Stimulated activated CD8-positive, alpha-beta memory T cell treated with anti-CD3 and anti-CD28 coated beads, Interleukin-7, amount 100 ng/mL, for 48 hours (primary cell): ENCODE data around the gene PEPD.
A peak's percentile ranks its signal among the peaks of the same experiment; 100 is the strongest.

Source experiments
- DNase-seq, 2 donors: peaks; one replicate each; pipeline ENCODE4 v3.0.0-alpha.2; 2020; ENCODE audit warnings: low read depth in 1 of 2; ENCODE audit errors: extremely low read depth in 1 of 2

Gene PEPD

DNA sequence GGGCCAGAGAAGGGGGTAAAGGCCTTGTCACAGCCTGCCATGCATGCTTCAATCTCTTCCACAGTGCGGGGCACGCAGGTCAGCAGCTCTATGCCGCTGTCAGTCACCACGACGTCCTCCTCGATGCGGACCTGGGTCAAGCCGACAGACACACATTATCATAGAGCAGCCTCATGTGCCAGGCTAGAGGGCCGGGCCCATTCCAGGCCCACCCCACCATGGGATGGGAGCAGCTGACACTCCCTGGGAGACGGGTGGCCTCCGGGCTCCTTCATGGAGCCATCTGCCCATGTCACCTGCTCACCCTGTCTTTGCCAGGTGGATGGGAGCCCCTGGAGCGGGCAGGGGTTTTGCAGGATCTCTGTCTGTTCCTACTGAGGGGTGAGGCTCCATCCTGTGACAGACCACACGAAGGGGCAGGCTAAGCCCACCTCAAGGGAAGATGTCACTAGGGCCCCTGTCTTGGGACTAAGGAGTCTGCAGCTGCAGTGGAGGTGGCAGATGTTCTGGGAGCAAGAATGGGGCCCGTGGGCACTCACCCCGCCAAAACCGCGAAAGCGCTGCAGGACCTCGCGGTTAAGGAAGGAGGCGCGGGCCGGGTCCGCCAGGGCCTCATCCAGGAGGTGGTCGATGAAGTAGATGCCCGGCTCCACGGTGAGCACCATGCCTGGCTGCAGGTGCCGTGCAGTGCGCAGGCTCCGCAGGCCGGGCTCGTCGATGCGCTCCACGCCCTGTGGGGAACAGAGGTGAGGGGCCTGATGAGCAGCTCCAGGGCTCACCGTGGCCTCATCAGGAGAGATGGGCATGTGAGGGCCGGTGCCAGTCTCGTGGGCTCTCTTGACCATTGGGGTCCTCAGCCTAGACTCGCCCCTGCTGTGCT, 134.0 kb downstream of the PEPD start:
- DNase-seq: no peak

DNA sequence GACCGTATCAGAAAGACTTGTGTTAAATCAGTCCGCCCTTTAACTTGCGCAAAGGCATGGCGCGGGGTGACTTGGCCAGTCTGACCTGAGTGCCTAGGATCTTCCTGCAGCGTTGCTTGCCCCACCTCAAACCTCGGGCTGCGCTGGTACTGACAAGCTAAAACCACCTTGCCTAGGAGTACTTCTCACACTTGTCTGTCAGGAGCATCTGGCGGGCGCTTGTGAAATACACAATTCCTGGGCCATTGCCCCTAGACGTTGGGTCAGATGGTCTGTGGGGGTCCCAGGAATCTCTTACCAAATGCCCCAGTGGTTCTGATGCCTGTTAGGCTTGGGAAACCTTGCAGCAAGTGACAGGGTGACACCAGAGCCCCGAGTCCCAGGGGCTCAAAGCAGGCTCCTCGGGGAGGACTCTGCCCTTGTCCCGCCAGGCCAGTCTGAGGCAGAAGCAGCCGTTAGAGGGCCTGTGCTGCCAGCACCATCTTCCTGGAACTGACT, 135.2 kb downstream of the PEPD start:
- DNase-seq: no peak

DNA sequence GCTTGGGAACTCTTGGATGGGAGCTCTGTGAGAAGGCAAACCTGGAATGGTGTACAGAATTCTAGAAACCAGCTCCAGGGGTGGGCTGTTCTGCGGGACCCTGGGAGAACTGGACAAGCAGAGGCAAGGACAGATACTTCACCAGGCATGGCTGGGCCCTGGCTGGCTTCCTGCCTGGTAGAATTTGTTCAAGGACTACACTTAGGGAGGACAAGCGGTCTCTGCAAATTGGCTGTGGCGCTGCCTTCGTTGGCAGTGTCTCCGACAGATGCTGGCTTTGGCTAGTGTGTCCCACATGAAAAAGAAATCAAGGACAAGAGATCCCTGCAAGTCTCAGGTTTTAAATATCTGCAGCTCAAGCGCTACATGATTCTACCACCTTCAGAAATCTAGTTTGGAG, 135.6 kb downstream of the PEPD start:
- no peak for DNase-seq

DNA sequence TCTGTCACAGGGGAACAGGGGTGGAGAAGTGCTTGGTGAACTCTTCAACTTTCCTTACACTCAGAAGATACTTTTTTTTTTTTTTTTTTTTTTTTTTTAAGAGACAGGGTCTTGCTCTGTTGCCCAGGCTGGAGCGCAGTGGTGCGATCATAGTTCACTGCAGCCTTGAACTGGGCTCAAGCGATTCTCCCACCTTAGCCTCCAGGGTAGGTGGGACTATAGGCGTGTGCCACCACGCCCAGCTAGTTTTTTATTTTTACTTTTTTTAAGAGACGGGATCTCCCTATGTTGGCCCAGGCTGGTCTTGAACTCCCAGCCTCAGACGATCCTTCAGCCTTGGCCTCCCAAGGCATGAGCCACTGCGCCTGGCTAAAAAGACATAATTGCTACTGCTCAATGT, 136.6 kb downstream of the PEPD start:
- DNase-seq: no peak

DNA sequence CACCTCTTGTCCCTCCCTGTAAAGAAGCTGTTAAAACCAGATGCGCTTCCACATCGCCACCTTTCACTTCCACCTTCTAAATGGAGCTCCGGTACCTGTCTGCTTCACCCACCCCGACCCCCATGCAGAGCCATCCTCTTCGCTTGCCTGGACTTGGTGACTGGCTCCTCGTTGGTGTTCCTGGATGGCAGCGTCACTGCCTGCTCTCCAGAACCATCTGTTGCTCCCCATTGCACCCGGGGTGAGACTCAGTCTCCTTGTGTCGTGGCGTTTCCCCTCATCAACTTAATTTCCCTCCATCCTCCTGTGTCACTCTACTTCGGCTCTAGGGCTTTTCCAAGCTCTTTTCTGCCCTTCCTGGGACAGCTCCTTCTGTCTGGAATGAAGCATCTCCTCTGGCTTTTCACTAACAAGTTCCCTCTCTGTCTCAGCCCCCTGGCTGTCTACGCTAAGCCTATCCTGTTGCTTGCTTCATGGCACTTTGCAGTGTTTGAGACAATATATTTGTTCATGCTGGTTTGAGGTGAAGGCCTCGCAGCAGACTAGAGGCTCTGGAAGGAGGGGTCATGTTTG, 137.8 kb downstream of the PEPD start:
- DNase-seq: no peak

DNA sequence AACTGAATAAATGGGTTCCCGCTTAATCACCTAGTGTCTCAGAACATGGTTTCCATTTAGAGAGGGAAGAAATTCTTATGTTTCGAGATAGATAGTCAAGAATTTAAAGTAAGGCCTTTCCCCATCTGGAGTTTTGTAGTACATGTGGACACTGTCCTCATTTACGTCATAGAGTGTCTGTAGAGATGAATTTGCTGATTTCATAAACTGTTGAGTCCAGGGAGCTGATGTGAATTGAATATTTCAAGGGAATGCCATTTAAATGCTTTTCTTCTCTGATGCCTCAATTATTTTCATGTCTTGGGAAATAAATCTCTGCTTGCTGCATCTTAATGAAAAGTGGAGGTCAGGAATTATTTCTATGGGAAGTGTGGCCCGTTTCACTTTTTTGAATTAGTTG, 138.6 kb downstream of the PEPD start:
- DNase-seq: no peak

DNA sequence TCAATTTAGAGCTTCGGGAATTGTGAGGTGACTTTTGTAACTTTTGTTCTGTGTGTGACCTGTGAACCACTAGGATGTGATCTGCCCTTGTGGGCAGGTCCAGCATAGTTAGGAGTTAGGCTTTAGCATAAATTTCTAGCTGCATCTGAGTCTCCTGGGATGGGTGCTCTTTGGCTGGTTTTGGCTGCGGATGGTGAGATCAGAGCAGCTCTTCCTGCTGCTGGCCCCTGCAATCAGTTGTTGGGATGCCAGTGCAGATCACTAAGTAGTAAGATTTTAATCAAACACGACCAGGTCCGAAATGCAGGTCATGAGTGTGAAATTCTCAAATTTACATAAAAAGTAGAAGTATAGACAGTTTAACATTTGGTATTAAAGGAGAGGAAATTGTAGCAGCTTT, 139.6 kb downstream of the PEPD start:
- DNase-seq: no peak

DNA sequence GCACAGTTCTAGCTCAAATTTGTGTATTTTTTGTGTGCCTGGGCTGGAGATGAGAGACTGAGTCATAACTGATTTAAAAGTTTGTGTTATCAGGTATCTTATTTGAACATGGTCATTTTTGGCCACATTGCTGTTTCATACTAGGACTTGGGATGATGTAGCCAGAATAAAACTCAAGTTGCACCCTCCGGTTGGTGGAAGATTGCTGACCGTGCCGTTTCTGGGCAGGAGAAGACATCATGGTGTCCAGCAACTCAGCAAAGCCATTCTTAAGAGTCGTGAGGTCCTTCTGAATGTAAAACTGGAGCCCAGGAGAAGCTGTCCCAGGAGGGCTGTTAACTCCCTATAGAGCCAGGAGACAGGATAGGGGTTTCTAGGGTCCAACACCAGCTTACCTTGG, 140.5 kb downstream of the PEPD start:
- DNase-seq: no peak

DNA sequence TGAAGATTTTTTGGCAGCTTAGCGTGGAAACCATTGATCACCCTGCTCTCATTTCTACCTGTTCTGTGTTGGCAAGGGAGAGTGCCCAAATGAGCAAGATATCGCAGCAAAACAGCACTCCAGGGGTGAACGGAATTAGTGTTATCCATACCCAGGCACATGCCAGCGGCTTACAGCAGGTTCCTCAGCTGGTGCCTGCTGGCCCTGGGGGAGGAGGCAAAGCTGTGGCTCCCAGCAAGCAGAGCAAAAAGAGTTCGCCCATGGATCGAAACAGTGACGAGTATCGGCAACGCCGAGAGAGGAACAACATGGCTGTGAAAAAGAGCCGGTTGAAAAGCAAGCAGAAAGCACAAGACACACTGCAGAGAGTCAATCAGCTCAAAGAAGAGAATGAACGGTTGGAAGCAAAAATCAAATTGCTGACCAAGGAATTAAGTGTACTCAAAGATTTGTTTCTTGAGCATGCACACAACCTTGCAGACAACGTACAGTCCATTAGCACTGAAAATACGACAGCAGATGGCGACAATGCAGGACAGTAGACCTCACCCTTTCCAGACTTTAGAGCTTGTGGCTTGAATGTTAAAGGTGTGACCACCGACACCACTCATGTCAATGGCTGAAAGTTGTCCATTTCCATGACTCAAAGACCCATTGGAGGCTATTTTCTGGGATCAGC, 142.3 kb downstream of the PEPD start:
- DNase-seq: no peak

DNA sequence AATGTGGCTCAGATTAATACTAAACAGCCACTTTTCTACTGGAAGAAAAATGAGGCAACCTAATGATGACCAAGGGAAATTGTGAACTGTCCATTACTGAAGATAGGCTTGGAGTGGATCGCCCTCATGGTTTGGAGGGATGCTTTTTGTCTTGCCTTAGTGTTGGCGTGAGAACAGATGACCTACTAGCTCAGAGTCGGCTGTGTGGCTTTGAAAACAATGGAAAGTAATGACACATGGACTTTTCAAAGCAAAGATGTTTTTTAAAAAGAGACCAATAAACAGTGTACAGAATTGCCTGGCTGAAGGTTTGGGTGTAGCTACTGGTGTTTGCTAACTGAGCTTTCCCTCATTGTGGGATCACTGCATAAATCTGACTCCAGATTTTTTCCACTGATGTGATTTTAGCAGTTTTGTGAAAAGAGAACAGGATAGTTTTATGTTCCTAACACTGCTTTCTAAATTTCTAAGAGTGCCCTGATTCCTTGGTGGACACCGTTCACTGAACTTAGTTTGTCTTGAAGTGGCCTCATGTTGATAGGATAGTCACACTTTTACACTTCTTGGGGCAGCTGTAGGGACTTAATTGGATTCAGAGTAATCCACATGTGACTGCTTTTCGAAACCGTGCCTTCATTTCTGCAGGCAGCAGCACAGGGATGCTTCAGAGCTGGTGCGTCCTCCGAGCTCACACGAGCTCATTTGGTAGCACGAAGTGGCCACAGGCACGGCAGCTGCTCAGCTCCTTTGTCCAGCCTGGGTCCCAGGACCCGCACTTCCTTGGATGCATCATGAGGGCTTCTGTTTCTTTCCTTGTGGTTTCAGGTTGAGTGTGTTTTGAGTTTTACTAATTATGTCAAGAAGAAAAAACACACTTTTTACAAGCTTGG, 143.8 kb downstream of the PEPD start:
- no peak for DNase-seq

DNA sequence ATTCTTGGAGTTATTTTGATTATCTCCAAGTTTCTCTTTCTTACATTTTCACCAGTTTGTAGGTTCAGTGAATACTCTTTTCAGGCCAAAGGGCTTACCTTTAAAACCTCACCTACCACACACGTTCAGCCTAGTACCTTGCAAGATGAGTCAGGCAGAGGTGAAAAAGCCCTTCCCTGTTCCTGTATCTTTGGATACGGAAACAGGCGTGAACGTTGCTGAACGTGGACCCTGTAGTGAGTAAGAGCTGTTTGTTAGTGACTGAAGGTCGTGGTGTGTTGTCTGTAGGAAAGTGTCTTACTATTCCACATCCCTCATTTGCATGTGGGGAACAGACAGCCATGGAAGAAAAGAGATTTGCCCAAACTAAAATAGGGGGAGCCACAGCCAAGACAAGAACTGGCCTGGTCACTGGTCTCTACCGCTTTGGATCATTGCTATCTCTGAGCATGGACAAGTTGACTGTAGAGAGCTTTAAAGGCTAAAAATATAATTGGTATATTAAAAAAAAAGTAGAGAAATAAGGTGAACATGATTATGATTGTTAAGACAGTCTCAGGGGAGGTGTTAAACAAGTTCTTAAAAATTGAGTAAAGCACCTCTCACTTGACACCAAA, 144.5 kb downstream of the PEPD start:
- no peak for DNase-seq

DNA sequence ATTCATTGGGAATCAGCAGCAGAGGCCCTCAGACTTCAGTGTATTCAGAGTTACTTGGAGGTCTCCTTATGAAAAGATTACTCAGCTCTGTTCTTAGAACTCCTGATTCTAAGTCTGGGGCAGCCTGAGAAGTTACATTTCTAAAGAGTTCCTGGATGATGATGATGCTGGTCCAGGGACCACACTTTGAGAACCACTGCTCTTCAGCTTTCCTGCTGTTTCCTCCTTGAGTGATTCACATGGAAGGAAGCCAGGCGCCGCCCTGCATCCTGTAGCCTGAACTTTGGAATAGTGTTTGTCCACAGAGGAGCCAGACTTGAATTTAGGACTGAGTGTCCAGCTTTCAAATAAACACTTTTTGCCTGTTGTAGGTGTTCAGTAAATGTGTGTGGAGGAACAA, 145.2 kb downstream of the PEPD start:
- DNase-seq: no peak

DNA sequence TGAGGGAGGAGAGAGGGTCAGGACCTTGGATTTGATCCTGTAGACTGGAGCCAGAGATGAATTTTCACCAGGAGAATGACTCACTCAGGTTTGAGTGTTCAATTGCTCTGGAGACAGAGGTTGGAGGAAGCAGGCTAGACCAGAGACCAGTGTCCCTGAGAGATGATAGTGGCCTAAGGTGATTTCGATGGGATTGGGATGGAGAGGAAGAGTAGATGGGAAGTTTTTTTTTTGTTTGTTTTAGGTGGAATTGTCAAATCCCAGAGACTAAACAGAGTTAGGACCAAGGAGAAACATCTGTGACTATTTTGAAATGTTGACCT, 145.8 kb downstream of the PEPD start:
- no peak for DNase-seq

DNA sequence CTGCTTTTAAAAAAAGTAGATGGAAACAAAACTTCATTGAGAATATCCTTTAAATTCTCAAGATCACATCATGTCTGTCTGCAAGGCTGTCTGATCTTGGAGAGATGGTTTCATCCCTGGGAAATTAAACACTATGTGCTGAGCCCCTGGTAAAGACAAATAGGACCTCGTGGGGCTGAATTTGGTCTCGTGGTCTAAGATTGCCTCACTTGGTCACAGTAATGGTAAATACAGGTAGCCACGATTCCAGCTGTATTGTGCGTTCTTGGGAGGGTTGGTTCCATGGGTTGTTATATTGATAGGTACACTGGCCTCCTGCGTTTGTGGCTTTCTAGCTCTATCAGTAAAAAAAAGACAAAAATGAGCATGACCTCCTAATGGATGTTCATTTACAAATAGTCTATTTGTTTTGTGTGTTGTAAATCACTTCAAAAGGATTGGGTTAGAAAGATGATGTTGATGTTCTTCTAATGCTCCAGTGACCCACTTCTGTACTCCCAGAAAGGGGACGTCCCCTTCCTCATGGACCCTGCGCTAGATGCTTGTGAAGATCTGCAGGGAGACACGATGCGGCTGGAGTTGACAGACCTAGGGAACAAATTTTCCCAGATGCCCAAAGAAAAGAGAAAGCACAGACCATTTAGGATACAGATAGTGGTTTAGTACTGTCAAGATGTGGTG, 146.3 kb downstream of the PEPD start:
- DNase-seq: no peak

DNA sequence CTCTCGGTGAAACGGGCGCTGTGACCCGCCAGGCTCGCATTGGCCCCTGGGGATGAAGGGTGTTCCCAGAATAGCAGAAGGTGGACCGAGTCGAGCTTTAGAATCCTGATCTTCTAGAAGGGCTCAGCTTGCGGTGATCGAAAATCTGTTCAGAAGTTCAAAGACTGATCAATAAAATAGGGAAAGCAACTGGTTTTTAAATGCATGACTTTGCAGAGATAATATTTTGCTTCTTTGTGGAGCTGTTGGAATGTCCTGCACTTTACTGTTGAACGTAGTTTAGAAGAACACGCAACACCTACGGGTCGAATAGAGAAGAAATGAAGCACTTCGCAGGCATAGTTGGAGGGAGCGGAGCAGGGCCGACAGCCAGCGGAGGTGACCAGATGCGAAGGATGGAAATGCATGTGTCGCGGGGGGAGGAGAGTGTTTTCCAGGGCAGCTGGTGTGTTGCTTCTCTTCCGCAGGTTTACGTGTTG, 147.3 kb downstream of the PEPD start:
- no peak for DNase-seq

DNA sequence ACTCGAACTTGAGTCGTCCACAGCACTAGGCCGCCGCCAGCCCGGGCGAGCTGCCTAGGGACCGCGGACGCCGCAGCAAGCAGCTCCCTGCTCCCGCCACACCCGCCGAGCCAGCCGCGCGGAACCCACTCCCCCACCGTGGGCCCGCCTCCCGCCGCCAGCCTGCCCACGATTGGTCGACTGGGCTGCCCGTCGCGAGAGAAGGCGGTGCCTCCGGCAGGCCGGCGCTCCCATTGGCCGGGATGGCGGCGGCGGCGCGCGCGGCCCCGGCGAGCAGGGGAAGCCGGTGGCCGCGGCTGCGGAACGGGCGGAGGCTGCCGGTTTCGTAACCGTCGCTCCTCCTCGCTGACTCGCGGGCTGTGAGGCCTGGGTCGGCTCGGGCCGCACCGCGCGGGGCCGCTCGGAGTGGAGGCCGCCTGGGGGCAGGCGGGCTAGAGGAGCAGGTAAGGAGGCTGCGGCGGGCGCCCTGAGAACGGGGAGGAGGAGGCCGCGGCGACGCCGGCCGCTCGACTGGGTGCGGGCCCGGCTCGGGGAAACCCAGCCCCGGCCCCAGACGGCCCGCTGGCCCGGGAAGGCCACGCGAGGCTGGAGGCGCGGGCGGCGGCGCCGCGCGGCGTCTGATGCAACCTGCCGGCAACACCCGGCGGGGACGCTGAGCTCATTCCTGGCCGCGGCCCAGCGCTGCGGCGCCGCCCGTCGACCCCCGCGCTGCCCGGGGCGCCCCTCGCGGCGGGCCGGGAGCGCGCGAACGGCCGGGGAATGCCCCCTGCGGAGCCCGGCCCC, 147.9 kb downstream of the PEPD start, which contains the start of gene CEBPG:
Gene CEBPG (plus strand): TSS at position 257 of the 783 bp plus-strand sequence. CDS start 5,531 bp downstream, outside the sequence.
- DNase-seq: peak; percentile 84 to 89

DNA sequence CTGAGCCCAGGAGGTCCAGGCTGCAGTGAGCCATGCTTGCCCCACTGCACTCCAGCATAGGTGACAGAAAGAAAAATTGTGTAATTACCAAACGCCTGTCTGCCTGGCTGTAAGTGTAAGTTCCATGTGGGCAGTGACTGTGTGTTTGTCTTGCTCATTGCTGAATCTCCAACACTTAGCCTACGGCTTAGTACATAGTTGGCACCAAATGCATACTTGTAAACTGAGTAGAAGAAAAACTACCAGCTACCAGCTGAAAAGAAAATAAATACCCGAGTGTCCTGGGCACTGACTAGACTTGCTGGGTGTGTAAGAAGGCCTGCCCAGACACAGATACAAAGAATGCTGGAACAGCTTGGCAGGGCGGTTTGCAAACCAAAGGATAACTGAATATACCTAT, 150.8 kb downstream of the PEPD start:
- no peak for DNase-seq

DNA sequence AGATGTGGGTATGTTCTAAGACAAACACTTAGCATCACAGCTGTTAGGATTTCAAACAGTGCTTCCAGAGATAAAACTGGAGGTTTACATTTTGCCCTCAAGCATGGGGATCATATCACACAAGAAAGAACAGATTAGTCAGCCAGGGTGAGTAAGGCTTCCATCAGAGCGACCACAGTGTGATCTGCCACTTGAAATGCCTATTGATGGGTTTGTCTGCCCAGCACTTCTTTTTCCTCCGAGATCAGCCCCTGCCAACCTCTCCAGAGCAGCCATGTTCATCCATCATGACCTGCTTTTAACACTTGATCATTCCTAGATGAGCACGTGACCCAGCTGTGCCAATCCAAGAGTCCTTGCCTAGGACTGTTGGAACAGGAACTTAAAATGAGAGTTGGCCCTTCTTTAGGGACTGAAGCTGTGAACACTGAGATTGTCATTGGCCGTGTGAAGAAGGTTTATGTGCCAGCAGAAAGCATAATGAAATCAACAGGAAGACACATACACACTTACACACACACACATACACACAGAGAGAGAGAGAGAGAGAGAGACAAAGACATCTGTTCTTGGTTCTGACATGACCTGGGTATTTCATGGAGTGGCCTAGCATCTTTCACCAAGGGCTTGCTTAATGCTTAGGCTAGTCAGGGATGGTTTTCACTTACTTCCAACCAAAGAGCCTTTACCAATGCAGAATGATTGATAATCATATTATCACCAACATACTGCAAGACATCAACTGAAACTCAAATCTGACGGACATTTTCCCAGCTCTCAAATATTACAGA, 153.3 kb downstream of the PEPD start:
- no peak for DNase-seq
